ENCODE measurements around the gene TKTL2.

GRCh38 chr4:163474027-163474426 lies 473 bp upstream of the TKTL2 start:
- no peak for TF ChIP-seq CTCF (conservative IDR thresholded peaks at IDR 0.05 in 1 of 2, IDR thresholded peaks at IDR 0.05 in 1 of 2; ENCODE audit: extremely low read depth in 1 of 2, insufficient read depth in 1 of 2, low read depth in 1 of 2, low read length in 2 of 2)
- no peak for TF ChIP-seq EZH2 (IDR thresholded peaks at IDR 0.05; ENCODE audit: borderline replicate concordance, low read length)
